Measurements from ENCODE around the gene ATP8B3.
"Not testable (repeated sequence)": the region's sequence is repeated elsewhere in the genome, so short reads cannot be mapped to it uniquely, and the experiment has no call there.

ATP8B3 gene

GRCh38 chr19:1765904-1766799 is 45.9 kb downstream of the ATP8B3 start:
- no peak for DNase-seq

DNA sequence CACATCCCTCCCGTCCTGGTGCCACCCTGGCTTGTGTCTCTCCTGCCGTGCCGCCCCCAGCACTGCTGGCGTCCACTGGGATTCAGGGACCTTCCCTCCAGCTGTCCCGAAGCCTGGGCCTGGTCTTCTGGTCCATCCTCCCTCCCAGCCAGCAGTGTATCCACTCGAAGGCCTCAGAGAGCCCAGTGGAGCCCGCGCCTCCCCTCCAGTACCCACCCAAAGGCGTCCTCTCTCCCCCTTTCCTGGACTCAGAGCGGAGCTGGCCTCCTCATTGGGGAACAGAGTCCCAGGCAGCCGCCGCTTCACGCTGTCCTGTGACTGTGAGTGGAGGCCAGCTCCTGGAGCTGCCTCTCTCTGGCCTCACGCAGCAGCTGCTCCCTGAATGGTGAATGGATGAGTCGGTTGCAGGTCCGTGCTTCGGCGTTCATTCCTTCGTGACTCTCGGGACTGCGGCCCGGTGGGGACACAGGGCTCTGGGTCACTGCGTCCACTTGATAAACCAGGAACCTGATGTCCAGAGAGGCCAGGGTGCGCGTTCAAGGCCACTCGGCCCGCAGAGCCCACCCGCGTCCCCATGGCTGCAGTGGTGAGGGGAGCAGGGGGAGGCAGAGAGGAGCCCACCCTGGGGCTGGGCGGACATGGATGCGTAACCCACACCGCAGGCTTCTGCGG is 46.7 kb downstream of the ATP8B3 start:
- DNase-seq, result no peak

DNA sequence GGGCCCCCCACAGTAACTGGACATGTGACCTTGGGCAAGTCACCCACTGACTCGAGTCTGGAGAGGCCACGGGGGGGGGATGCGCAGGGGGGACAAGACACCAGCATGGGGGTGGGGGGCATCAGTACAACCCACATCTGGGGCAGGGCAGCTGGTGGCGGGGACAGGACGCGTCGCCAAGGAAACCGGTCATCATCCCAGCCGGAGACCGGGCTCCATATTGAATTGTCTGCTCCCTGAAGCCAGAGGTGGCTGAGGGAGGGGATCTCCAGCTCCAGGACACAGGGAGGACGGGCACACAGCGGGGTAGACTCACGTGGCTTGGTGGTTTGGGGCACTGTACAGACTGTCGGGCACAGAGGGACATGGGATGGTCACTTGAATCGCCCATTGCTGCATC is 47.3 kb downstream of the ATP8B3 start:
- DNase-seq, result no peak

GRCh38 chr19:1763648-1764639 is 48.1 kb downstream of the ATP8B3 start:
- DNase-seq, result no peak

DNA sequence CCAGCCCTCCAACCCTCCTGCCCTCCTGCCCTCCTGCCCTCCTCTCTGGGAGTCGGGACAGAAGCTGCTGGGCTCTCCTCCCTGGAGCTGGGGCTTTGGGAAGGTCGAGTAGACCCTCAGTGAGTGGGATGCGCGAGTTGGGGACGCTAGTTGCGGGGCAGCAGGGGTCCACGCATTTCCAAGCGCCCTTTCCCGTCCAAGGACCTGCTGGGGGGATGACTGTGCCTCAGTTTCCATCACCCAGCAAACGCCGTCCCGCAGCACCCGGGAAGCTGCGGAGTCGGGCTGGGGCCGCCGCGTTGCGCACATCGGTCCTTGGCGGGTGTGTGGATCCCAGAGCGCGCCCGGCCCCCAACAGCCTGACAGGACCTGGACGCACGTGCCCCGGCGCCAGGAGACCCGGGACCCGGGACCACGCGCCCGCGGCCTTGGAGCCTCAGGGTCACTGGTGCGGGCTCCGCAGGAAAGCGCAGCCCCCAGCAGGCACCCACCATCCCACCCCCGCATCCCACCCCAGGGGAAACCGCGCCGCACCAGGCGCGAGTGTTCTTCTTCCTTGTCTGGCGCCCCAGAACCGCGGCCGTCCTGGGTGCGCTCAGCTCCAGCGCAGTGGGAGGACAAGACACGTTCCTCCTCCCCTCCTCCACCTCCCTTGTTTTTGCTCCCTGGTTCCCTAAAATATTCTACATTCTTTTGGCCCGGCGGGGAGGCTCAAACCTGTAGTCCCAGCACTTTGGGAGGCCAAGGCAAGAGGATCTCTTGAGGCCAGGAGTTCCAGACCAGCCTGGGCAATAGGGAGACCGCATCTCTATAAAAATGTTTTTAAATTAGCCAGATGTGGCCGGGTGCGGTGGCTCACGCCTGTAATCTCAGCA is 49.6 kb downstream of the ATP8B3 start:
- no peak for DNase-seq

DNA sequence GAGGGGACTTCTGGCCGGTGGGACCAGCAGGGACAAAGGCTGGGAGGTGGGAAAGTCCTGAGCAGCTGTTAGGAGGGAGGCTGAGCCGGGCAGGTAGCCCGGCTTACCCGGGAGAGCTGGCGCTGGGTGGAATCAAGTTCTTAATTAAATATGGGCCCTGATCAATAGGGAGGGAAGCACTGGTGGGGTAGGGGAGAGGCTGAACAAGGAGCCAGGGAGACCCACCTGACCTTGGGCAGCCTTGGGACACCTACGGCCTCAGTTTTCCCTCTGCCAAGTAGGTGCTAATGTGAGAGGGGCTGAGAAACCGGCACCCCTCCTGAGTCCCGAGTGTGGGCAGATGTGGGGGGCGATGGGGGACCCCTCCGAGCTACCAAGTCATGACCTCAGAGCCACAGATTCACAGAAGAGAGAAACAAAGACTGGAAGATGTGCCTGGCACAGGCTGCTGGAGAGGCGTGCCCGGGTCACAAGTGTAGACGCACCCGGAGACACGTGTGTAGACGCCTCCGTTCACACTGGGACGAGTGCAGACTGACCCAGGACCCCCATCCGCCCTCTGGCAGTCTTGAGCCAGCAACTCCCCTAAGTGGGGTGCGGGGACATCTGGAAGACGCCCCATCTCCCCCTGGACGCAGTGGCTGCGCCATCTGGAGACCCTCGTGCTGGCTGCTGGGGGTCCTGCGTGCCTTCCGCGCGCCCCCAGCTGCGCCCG is 50.4 kb downstream of the ATP8B3 start:
- no peak for DNase-seq

DNA sequence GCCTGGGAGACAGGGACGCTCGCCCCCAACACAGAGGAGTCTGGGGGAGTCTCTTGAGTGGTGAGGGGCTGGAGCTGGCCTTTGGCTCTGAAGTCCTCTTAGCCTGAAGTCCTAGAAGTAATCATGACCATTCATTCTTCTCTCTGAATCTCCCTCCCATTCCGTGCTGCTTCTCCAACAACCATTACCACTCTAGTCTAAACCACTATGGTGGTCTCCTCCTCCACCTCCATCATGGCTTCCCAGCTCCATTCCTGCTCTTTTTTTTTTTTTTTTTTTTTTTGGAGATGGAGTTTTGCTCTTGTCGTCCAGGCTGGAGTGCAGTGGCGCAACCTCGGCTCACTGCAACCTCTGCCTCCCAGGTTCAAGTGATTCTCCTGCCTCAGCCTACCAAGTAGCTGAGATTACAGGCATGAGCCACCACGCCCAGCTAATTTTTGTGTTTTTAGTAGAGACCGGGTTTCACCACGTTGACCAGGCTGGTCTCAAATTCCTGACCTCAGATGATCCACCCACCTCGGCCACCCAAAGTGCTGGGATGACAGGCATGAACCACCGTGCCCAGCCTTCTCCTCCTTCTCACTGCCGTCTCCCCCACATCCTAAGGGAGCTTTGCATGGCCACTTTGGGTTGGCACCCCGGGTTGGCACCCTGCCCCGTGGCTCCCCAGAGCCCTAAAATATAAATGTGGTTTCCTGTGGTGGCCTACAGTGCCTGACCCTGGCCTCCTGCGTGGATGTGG is 51.1 kb downstream of the ATP8B3 start:
- not testable (repeated sequence) for DNase-seq

DNA sequence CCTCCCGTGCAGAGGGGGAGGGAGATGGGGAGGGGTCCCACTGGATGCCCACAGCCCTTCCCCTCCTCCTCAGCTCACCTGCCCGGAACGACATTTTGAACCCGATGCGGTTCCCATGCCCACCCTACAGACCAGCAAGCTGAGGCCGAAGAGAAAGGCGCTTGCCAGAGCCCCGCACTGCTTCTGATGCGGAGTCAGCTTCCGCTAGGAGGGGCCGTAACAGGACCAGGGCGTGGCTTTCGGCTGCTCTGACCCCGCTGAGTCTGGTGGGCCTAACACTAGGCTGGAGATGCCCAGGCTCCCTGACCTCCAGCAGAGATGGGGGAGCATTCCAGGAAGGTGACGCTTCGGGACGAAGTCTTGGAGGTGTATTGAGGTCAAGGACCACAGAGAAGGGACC is 52.1 kb downstream of the ATP8B3 start:
- no peak for DNase-seq

GRCh38 chr19:1758959-1759903 is 52.8 kb downstream of the ATP8B3 start:
- no peak for DNase-seq

GRCh38 chr19:1758231-1758577 is 53.9 kb downstream of the ATP8B3 start:
- DNase-seq, result no peak

- DNase-seq, result no peak
These were observed 54.4 kb downstream of the ATP8B3 start for GRCh38 chr19:1757468-1758230.

GRCh38 chr19:1756705-1757465 is 55.2 kb downstream of the ATP8B3 start:
- DNase-seq, result no peak

- DNase-seq, result no peak
These were observed 55.8 kb downstream of the ATP8B3 start for GRCh38 chr19:1756264-1756663.

DNA sequence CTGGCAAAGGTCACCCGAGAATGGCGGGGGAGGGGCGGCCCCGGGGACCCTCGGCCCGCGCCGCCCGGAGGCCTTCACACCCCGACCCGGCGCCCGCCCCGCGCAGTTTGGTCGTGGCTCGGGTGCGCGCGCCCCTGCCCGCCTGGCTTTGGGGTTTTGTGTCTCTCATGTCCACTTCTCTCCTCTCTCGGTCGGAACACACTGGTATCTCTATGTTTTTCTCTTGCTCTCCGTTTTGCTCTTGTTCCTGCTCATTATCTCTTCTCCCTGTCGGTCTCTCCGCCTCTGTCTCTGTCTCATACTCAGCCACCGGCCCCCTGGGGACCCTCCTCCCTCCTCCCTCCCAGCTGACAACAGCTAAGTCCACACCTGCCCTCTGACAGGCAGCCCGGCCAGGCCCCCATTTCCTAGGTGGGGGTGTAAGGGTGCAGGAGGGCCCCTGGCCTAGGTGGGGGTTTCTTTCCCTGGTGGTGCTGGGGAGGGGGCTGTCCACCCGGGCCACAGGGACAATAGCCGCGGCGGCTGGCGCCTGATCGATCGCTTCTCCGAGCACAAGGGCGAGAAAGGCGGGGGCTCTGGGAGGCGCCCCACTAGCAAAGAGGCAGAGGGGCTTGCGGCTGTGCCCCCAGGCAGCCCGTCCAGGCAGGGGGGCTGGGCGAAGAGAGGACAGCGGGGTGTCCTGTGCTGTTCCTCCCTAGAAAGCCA is 56.5 kb downstream of the ATP8B3 start:
- no peak for DNase-seq

GRCh38 chr19:1754636-1755466 is 57.2 kb downstream of the ATP8B3 start:
- no peak for DNase-seq

- no peak for DNase-seq
These were observed 57.9 kb downstream of the ATP8B3 start for GRCh38 chr19:1754018-1754635.
